SK-N-SH (cell line): ENCODE measurements around the gene ALKBH8.
A peak's percentile ranks its signal among the peaks of the same experiment; 100 is the strongest.

Source experiments
- CTCF ChIP-seq: fragments of 200-600 bp; sonication (generic); IDR thresholded peaks from 2 replicates; pipeline ENCODE4 v1.6.1; 2017; ENCODE audit warnings: antibody characterized with exemption, mild to moderate bottlenecking, moderate library complexity
- ELF1 ChIP-seq: IDR thresholded peaks from 2 replicates; pipeline ENCODE4 v1.4.0; 2012
- EZH2phosphoT487 ChIP-seq: fragments of 200-600 bp; sonication (generic); IDR thresholded peaks from 2 replicates; pipeline ENCODE4 v1.6.1; 2017; ENCODE audit warnings: low read depth, mixed run types, mild to moderate bottlenecking, antibody characterized with exemption, moderate library complexity, borderline replicate concordance
- FOXM1 ChIP-seq: IDR thresholded peaks from 2 replicates; pipeline ENCODE4 v1.4.0; 2012; ENCODE audit warnings: low read depth, mild to moderate bottlenecking
- MAX ChIP-seq: IDR thresholded peaks from 2 replicates; pipeline ENCODE4 v1.4.0; 2012; ENCODE audit warnings: low read depth
- REST ChIP-seq: IDR thresholded peaks from 2 replicates; pipeline ENCODE4 v1.6.1; 2012; ENCODE audit warnings: mild to moderate bottlenecking, low read depth, low read length, moderate library complexity
- SMC3 ChIP-seq: IDR thresholded peaks from 2 replicates; pipeline ENCODE4 v1.6.1; 2012; ENCODE audit warnings: low read depth, low read length, improper control_type of control experiment

- peak; percentile 80 for TF ChIP-seq ELF1
- TF ChIP-seq CTCF, result no peak
- no peak for TF ChIP-seq SMC3
- no peak for TF ChIP-seq FOXM1
- no peak for TF ChIP-seq EZH2phosphoT487
- TF ChIP-seq REST, result 0 out of 2 replicates have a peak, but pooled peaks have one; percentile 21
- TF ChIP-seq MAX, result peak; percentile 86
These were observed at the start of gene ALKBH8 for GRCh38 chr11:107565219-107565937.
